Tibial nerve (tissue), 4 donors: ENCODE results near the gene FAF2. TPM values are rescaled to one million over a fixed set of nuclear protein-coding genes. Genes with fewer than 3 reads are reported as not detected.

Experiments
- DNase-seq, 2 donors: peaks; one replicate each; pipeline ENCODE4 v3.0.0-alpha.2; 2019; ENCODE audit warnings: low spot score in 2 of 2
- H3K27ac ChIP-seq, 4 donors: fragments of 200-600 bp; sonication (generic) in 3 of 4; one replicate each; pipeline ENCODE4 v1.5.1; 2017 to 2019; ENCODE audit warnings: mild to moderate bottlenecking in 1 of 4
- H3K27me3 ChIP-seq, 2 donors: fragments of 200-600 bp; sonication (generic) in 1 of 2; one replicate each; pipeline versions ENCODE4 v1.5.1 to v1.6.0; 2017 to 2019
- H3K36me3 ChIP-seq, 3 donors: fragments of 200-600 bp; sonication (generic); one replicate each; pipeline ENCODE4 v1.5.1; 2018 to 2019
- H3K4me1 ChIP-seq, 4 donors: fragments of 200-600 bp; sonication (generic) in 3 of 4; one replicate each; pipeline ENCODE4 v1.5.1; 2017 to 2019
- H3K4me3 ChIP-seq, 4 donors: fragments of 200-600 bp; sonication (generic) in 3 of 4; one replicate each; pipeline ENCODE4 v1.5.1; 2017 to 2019; ENCODE audit warnings: mild to moderate bottlenecking in 1 of 4, moderate library complexity in 1 of 4
- H3K9me3 ChIP-seq, 4 donors: fragments of 200-600 bp; sonication (generic) in 3 of 4; one replicate each; pipeline ENCODE4 v1.5.1; 2017 to 2019
- CTCF ChIP-seq, 5 experiments: fragments of 200-600 bp in 3 of 5; fragments of 450-650 bp in 2 of 5; sonication (generic) in 3 of 5; IDR thresholded peaks; one replicate each; pipeline ENCODE4 v1.5.1; 2016 to 2019; ENCODE audit warnings: antibody characterized with exemption in 5 of 5, mild to moderate bottlenecking in 3 of 5, moderate library complexity in 2 of 5
- EP300 ChIP-seq, 2 donors: sonication (generic); formaldehyde crosslinking; IDR thresholded peaks; one replicate each; pipeline ENCODE4 v1.6.1; 2017; ENCODE audit warnings: antibody characterized with exemption in 2 of 2, mild to moderate bottlenecking in 1 of 2
- POLR2A ChIP-seq, 2 donors: fragments of 450-650 bp; IDR thresholded peaks; one replicate each; pipeline ENCODE4 v1.6.1; 2017; ENCODE audit warnings: antibody characterized with exemption in 2 of 2, mild to moderate bottlenecking in 2 of 2, moderate library complexity in 2 of 2
- WGBS, 2 donors: methylation state at CpG; one replicate each; pipeline ENCODE4 v1.1.5; 2018; 5-methylcytosine and 5-hydroxymethylcytosine counted together
- total RNA-seq, 4 donors: library from RNA; depleted of rRNA; stranded (reverse); fragments of >200 nt; gene quantifications; one replicate each; pipeline ENCODE4 v1.1.0, GENCODE V29; 2016

The FAF2 gene
- total RNA-seq, 4 donors from 2014 or later = 23.0 to 30.8 (median 29.4) TPM

GRCh38 chr5:176538230-176538988 lies 90.2 kb downstream of the FAF2 start:
- TF ChIP-seq POLR2A (IDR thresholded peaks at IDR 0.05) (no peak), CTCF (IDR thresholded peaks at IDR 0.05) (no peak), EP300 (IDR thresholded peaks at IDR 0.05) (no peak)
- peak overlapping the region; percentile 88 to 99 (median 98) for H3K27ac ChIP-seq

GRCh38 chr5:176538989-176539384 lies 90.8 kb downstream of the FAF2 start:
- no peaks in the 10 kb centered on the region for H3K9me3 ChIP-seq
- 27 to 38% methylated on average over 5 of the region's 5 CpGs for WGBS, 2 donors
- H3K27me3 ChIP-seq = no peaks in the 10 kb centered on the region
- peak overlapping the region in 2 of 4 donors; percentile 98 to 99 for H3K27ac ChIP-seq
- H3K4me3 ChIP-seq = no peak overlapping the region
- no peak for TF ChIP-seq CTCF (IDR thresholded peaks at IDR 0.05)
- no peak for TF ChIP-seq POLR2A (IDR thresholded peaks at IDR 0.05)
- TF ChIP-seq EP300 (IDR thresholded peaks at IDR 0.05) = no peak
- H3K4me1 ChIP-seq = peaks cover 1 to 59% (median 38%) of the 10 kb centered on the region in 4 donors
- no peaks in the 10 kb centered on the region for H3K36me3 ChIP-seq
- no peak for DNase-seq

More at GRCh38 chr5:176538230-176538988, 90.2 kb downstream of the FAF2 start:
- Histone ChIP-seq H3K9me3 (no peaks in the 10 kb centered on the region), H3K36me3 (no peaks in the 10 kb centered on the region), H3K4me1 (peaks cover 3 to 59% (median 40%) of the 10 kb centered on the region in 4 donors), H3K27me3 (no peaks in the 10 kb centered on the region), H3K4me3 (peak overlapping the region; percentile 34 to 98 (median 80))
- DNase-seq = no peak
- WGBS, 2 donors = 25 to 26% methylated on average over 13 of the region's 13 CpGs

GRCh38 chr5:176540476-176540899 lies 92.3 kb downstream of the FAF2 start:
- H3K36me3 ChIP-seq = no peaks in the 10 kb centered on the region
- H3K4me3 ChIP-seq = no peak overlapping the region
- peaks cover 0 to 46% (median 25%) of the 10 kb centered on the region in 4 donors for H3K4me1 ChIP-seq
- H3K27ac ChIP-seq = peak overlapping the region in 2 of 4 donors; percentile 80 to 87
- TF ChIP-seq CTCF (IDR thresholded peaks at IDR 0.05) = no peak
- TF ChIP-seq POLR2A (IDR thresholded peaks at IDR 0.05) = no peak
- no peak for TF ChIP-seq EP300 (IDR thresholded peaks at IDR 0.05)
- 87 to 89% methylated on average over 8 of the region's 8 CpGs for WGBS, 2 donors
- no peaks in the 10 kb centered on the region for H3K27me3 ChIP-seq
- H3K9me3 ChIP-seq = no peaks in the 10 kb centered on the region
- DNase-seq = no peak

- no peak for DNase-seq
- Histone ChIP-seq H3K36me3 (no peaks in the 10 kb centered on the region), H3K9me3 (no peaks in the 10 kb centered on the region), H3K27ac (peak overlapping the region in 3 of 4 donors; percentile 80 to 87 (median 86)), H3K4me1 (peaks cover 0 to 41% (median 23%) of the 10 kb centered on the region in 4 donors), H3K27me3 (no peaks in the 10 kb centered on the region), H3K4me3 (no peak overlapping the region)
- TF ChIP-seq CTCF (IDR thresholded peaks at IDR 0.05) (no peak), EP300 (IDR thresholded peaks at IDR 0.05) (no peak), POLR2A (IDR thresholded peaks at IDR 0.05) (no peak)
- 86 to 88% methylated on average over 8 of the region's 8 CpGs for WGBS, 2 donors
Measured at GRCh38 chr5:176540956-176541337, 92.8 kb downstream of the FAF2 start.
